Endothelial cell of umbilical vein (primary cell): Measurements from ENCODE around the gene IFITM5. TPM values are rescaled to one million over a fixed set of nuclear protein-coding genes. Genes with fewer than 3 reads are reported as not detected.

Experiments
- BruUV-seq: library from RNA; stranded (reverse); fragments of 400-500 nt; replicated peaks from 2 replicates; lab custom pipeline; 2021; lab: Mats Ljungman, UMichigan
- CTCF ChIA-PET: fragments of 300-600, 350-600 bp; sonication (Branson Sonifier 250); formaldehyde crosslinking; loops from one replicate; lab custom pipeline; 2021; ENCODE audit warnings: antibody characterized with exemption, inconsistent platforms; lab: Charles Lee
- POLR2A ChIA-PET: fragments of 300-600, 350-600 bp; sonication (Branson Sonifier 250); formaldehyde crosslinking; loops from one replicate; lab custom pipeline; 2021; ENCODE audit warnings: antibody characterized with exemption, inconsistent platforms; lab: Charles Lee
- DNase-seq: peaks from one replicate; pipeline ENCODE4 v3.0.0-alpha.2; 2011; ENCODE audit warnings: low read depth, low spot score
- FAIRE-seq: peaks from 2 replicates; lab custom pipeline; 2011; peaks lifted over from hg19 to GRCh38; lab: Jason Lieb, UNC
- H2AFZ ChIP-seq: 2 replicates; pipeline ENCODE4 v1.6.0; 2012; ENCODE audit warnings: low read depth, low read length, control low read depth, inconsistent platforms
- H3K27ac ChIP-seq: 2 replicates; pipeline ENCODE4 v1.5.1; 2011; ENCODE audit warnings: low read depth, mild to moderate bottlenecking, control low read depth, low read length, moderate library complexity; ENCODE audit not compliant: insufficient read depth
- H3K27me3 ChIP-seq, 2 experiments: 2 replicates each; pipeline versions ENCODE4 v1.6.0 to v1.6.1; 2011; ENCODE audit warnings: low read length in 2 of 2, mixed read lengths in 1 of 2; ENCODE audit not compliant: control insufficient read depth in 2 of 2, insufficient read depth in 2 of 2
- H3K36me3 ChIP-seq, 2 experiments: 2 replicates in 1 of 2; 3 replicates in 1 of 2; pipeline ENCODE4 v1.5.1; 2011; ENCODE audit warnings: low read length in 2 of 2, mild to moderate bottlenecking in 1 of 2, moderate library complexity in 1 of 2; ENCODE audit not compliant: control insufficient read depth in 2 of 2, insufficient read depth in 2 of 2; ENCODE audit errors: extremely low read depth in 1 of 2
- H3K4me1 ChIP-seq: 3 replicates; pipeline ENCODE4 v1.5.1; 2011; ENCODE audit warnings: mild to moderate bottlenecking, low read length; ENCODE audit not compliant: control insufficient read depth, insufficient read depth; ENCODE audit errors: extremely low read depth
- H3K4me2 ChIP-seq: 2 replicates; pipeline ENCODE4 v1.6.1; 2011; ENCODE audit warnings: low read length, control low read depth, mixed read lengths; ENCODE audit not compliant: insufficient read depth
- H3K4me3 ChIP-seq, 3 experiments: fragments of 200-600 bp in 1 of 3; sonication (generic), shearing (Covaris generic) in 1 of 3; replicated peaks in 1 of 3; 2 replicates each; pipeline ENCODE4 v1.5.1; 2011 to 2016; ENCODE audit warnings: control low read depth in 3 of 3, low read length in 3 of 3, mild to moderate bottlenecking in 2 of 3, inconsistent platforms in 1 of 3, low read depth in 1 of 3, moderate library complexity in 1 of 3; ENCODE audit not compliant: insufficient read depth in 1 of 3
- H3K79me2 ChIP-seq: 2 replicates; pipeline ENCODE4 v1.6.0; 2012; ENCODE audit warnings: low read length, inconsistent platforms; ENCODE audit not compliant: control insufficient read depth, insufficient read depth
- H3K9ac ChIP-seq: replicated peaks from 2 replicates; pipeline ENCODE3; 2011; ENCODE audit warnings: low read length, control low read depth; ENCODE audit not compliant: insufficient read depth; ENCODE audit errors: extremely low read depth
- H3K9me1 ChIP-seq: replicated peaks from 3 replicates; pipeline ENCODE4 v1.6.0; 2011; ENCODE audit warnings: mild to moderate bottlenecking, low read length; ENCODE audit not compliant: control insufficient read depth, insufficient read depth; ENCODE audit errors: extremely low read depth
- H3K9me3 ChIP-seq: replicated peaks from 2 replicates; pipeline ENCODE4 v1.5.1; 2012; ENCODE audit warnings: low read length, inconsistent platforms; ENCODE audit not compliant: control insufficient read depth, insufficient read depth
- H4K20me1 ChIP-seq: replicated peaks from 2 replicates; pipeline ENCODE3; 2011; ENCODE audit warnings: mild to moderate bottlenecking, low read length; ENCODE audit not compliant: control insufficient read depth, insufficient read depth; ENCODE audit errors: extremely low read depth
- EZH2 ChIP-seq: IDR thresholded peaks from 2 replicates; pipeline ENCODE4 v1.6.1; 2012; ENCODE audit warnings: borderline replicate concordance, low read depth, mild to moderate bottlenecking, moderate library complexity, low read length, inconsistent platforms; ENCODE audit not compliant: severe bottlenecking
- FOS ChIP-seq: IDR thresholded peaks from 2 replicates; pipeline ENCODE4 v1.6.1; 2011; ENCODE audit warnings: mild to moderate bottlenecking, low read length, moderate library complexity, borderline replicate concordance; ENCODE audit not compliant: insufficient read depth
- GATA2 ChIP-seq: IDR thresholded peaks from 2 replicates; pipeline ENCODE4 v1.7.0; 2011; ENCODE audit warnings: low read depth, mild to moderate bottlenecking, moderate library complexity, mixed read lengths, low read length; ENCODE audit not compliant: insufficient read length, insufficient read depth
- JUN ChIP-seq: IDR thresholded peaks from 2 replicates; pipeline ENCODE4 v1.6.1; 2011; ENCODE audit warnings: borderline replicate concordance, low read depth; ENCODE audit not compliant: insufficient read length, insufficient read depth
- MYC ChIP-seq: IDR thresholded peaks from one replicate; pipeline ENCODE4 v1.6.1; 2011; ENCODE audit warnings: mild to moderate bottlenecking, low read depth, low read length
- POLR2A ChIP-seq: IDR thresholded peaks from 2 replicates; pipeline ENCODE4 v1.6.1; 2012; ENCODE audit warnings: low read depth, mild to moderate bottlenecking, control low read depth, low read length
- POLR2AphosphoS5 ChIP-seq: IDR thresholded peaks from 2 replicates; pipeline ENCODE4 v1.6.1; 2012; ENCODE audit warnings: low read depth, mild to moderate bottlenecking, control low read depth, low read length, moderate library complexity; ENCODE audit not compliant: insufficient read depth
- dilution Hi-C: fragments of 300-500 bp; cut with MboI; formaldehyde crosslinking; loops from one replicate; pipeline ENCODE4 v1.15.0; 2019; ENCODE audit warnings: low sequenced_read_pairs; ENCODE audit not compliant: extremely low pct_ligation_motif_present
- intact Hi-C: fragments of 100-400 bp; cut with micrococcal nuclease; formaldehyde crosslinking; loops from one replicate; pipeline ENCODE4 v1.10.0; 2022
- polyA plus RNA-seq, 4 experiments: library from polyadenylated mRNA; depleted of rRNA in 3 of 4; stranded (reverse) in 3 of 4; unstranded in 1 of 4; fragments of >200 nt; gene quantifications; 2 replicates each; pipeline versions ENCODE4 v1.2.1 to v1.2.3, GENCODE V29; 2011 to 2012; ENCODE audit warnings: missing spikeins in 1 of 4
- total RNA-seq: library from RNA; stranded (reverse); gene quantifications from 2 replicates; pipeline ENCODE4 v1.2.3, GENCODE V29; 2021
- TF ChIP-seq, protein P1 (sequence below), 2 donors: IDR thresholded peaks; 1 replicate in 1 of 2; 2 replicates in 1 of 2; pipeline ENCODE4 v1.5.1; 2011; ENCODE audit warnings: low read length in 2 of 2, mild to moderate bottlenecking in 2 of 2, moderate library complexity in 2 of 2, control low read depth in 1 of 2, inconsistent platforms in 1 of 2, low read depth in 1 of 2; ENCODE audit not compliant: insufficient read depth in 1 of 2; ENCODE audit errors: extremely low read depth in 1 of 2
- TF ChIP-seq, protein P2 (sequence below): IDR thresholded peaks from 2 replicates; pipeline ENCODE4 v1.6.1; 2011; ENCODE audit not compliant: insufficient read depth, insufficient read length

IFITM5 gene
- total and polyA plus RNA-seq, 2 donors (not counting 3 experiments of a cell fraction or from before 2014, with no cell fraction given) = not detected

DNA sequence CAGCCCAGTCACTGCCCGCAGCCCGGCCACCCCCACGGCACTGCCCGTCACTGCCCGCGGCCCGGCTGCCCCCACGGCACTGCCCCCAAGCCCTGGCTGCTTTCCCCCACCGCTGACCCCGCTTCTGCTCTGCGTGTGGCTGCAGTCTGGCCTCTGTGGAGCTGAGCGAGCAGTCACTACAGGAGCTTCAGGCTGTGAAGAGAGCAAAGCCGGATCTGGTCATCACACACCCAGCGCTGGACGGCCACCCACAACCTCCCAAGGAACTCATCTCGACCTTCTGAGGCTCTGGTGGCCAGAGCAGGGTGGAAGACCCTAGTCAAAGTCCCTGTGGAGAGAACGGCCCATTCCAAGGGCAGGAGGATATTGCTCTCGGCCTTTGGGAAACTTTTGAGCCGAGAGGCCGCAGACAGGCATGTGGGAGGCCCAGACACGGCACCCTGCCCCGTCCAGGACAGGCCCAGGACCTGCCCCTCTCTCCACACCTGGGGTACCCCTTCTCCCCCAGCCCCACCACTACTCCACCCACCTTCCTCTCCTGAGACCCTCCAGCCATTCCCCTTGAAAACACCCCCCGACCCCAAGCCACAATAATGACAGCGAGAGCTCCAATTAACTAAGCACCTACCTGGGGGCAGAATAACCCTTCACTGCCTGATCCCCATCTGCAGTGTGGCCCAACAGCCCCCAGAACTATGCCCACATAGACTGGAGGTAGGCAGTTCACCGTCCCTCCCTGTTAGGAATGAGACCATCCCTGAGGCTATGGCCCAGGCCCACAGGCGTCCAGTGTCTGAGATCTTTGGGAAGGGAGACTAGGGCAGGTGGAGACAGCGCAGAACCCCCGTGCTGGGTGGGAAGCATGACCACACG is 14.1 kb downstream of the IFITM5 start:
- dilution Hi-C loops (no loop called here), intact Hi-C loops (no loop called here)
- Histone ChIP-seq H2AFZ (no peak overlapping the region), H3K9ac (no peak overlapping the region), H3K36me3 (no peaks in the 10 kb centered on the region), H3K79me2 (no peaks in the 10 kb centered on the region), H3K27ac (no peak overlapping the region), H3K9me3 (no peaks in the 10 kb centered on the region), H3K4me3 (no peak overlapping the region), H3K4me2 (no peak overlapping the region), H3K4me1 (peaks cover 3% of the 10 kb centered on the region), H3K27me3 (peaks cover 28 to 33% of the 10 kb centered on the region in 2 experiments), H3K9me1 (no peaks in the 10 kb centered on the region), H4K20me1 (no peaks in the 10 kb centered on the region)
- no peak for FAIRE-seq
- ChIA-PET CTCF (interaction anchor here (1.4 kb wide), 1 partner anchor 24 kb away, joined by 3 read pairs; no protein-coding TSS in a partner anchor), POLR2A (no interaction called here)
- BruUV-seq = no TSS peak
- DNase-seq = no peak
- TF ChIP-seq MYC (no peak), POLR2A (no peak), EZH2 (no peak), GATA2 (no peak), POLR2AphosphoS5 (no peak), FOS (no peak), JUN (no peak)
- TF ChIP-seq, protein P1, sequence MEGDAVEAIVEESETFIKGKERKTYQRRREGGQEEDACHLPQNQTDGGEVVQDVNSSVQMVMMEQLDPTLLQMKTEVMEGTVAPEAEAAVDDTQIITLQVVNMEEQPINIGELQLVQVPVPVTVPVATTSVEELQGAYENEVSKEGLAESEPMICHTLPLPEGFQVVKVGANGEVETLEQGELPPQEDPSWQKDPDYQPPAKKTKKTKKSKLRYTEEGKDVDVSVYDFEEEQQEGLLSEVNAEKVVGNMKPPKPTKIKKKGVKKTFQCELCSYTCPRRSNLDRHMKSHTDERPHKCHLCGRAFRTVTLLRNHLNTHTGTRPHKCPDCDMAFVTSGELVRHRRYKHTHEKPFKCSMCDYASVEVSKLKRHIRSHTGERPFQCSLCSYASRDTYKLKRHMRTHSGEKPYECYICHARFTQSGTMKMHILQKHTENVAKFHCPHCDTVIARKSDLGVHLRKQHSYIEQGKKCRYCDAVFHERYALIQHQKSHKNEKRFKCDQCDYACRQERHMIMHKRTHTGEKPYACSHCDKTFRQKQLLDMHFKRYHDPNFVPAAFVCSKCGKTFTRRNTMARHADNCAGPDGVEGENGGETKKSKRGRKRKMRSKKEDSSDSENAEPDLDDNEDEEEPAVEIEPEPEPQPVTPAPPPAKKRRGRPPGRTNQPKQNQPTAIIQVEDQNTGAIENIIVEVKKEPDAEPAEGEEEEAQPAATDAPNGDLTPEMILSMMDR (IDR thresholded peaks at IDR 0.05; ENCODE audit: extremely low read depth in 1 of 2, insufficient read depth in 1 of 2, low read depth in 1 of 2, low read length in 2 of 2) = no peak
- TF ChIP-seq, protein P2, sequence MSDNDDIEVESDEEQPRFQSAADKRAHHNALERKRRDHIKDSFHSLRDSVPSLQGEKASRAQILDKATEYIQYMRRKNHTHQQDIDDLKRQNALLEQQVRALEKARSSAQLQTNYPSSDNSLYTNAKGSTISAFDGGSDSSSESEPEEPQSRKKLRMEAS = no peak
